ENCODE data around the gene KRTAP4-16. TPM values are rescaled to one million over a fixed set of nuclear protein-coding genes. Genes with fewer than 3 reads are reported as not detected.
"Not testable (repeated sequence)": the region's sequence is repeated elsewhere in the genome, so short reads cannot be mapped to it uniquely, and the experiment has no call there.

Gene KRTAP4-16
- total RNA-seq, 2 experiments from 2014 or later, result not detected

- no peaks in the 10 kb centered on the region for H3K9me3 Mint-ChIP-seq
- peaks cover 2% of the 10 kb centered on the region for H3K4me1 Mint-ChIP-seq
- DNase-seq, result no peak
- H3K27ac Mint-ChIP-seq, result no peak overlapping the region
- no peaks in the 10 kb centered on the region for H3K36me3 Mint-ChIP-seq
- H3K27me3 Mint-ChIP-seq, result no peaks in the 10 kb centered on the region
- H3K4me3 Mint-ChIP-seq, result no peak overlapping the region
These were observed 34.7 kb downstream of the KRTAP4-16 start for GRCh38 chr17:41067281-41067680.

- no peaks in the 10 kb centered on the region for H3K9me3 Mint-ChIP-seq
- DNase-seq, result no peak
- no peak within 1 kb of the TSS for H3K4me3 Mint-ChIP-seq
- no peak within 1 kb of the TSS for H3K27ac Mint-ChIP-seq
- no peaks in the 10 kb centered on the region for H3K36me3 Mint-ChIP-seq
- peaks cover 4% of the 10 kb centered on the region for H3K27me3 Mint-ChIP-seq
- peaks cover 2% of the 10 kb centered on the region for H3K4me1 Mint-ChIP-seq
These were observed 36.0 kb downstream of the KRTAP4-16 start, which contains the start of gene KRTAP2-4 for GRCh38 chr17:41065829-41066624. TSS of gene KRTAP2-4 (minus strand) at chr17:41065879. CDS start at chr17:41065845, 34 bp downstream.

GRCh38 chr17:41065016-41065689 is 36.9 kb downstream of the KRTAP4-16 start:
- H3K27ac Mint-ChIP-seq, H3K9me3 Mint-ChIP-seq, DNase-seq, H3K4me3 Mint-ChIP-seq, H3K4me1 Mint-ChIP-seq, H3K36me3 Mint-ChIP-seq: not testable (repeated sequence)
- peaks cover 13% of the 10 kb centered on the region for H3K27me3 Mint-ChIP-seq

- Mint-ChIP-seq H3K27me3 (peaks cover 17% of the 10 kb centered on the region), H3K4me1 (peaks cover 2% of the 10 kb centered on the region), H3K27ac (no peak overlapping the region), H3K4me3 (no peak overlapping the region), H3K36me3 (no peaks in the 10 kb centered on the region), H3K9me3 (no peaks in the 10 kb centered on the region)
- no peak for DNase-seq
These were observed 37.7 kb downstream of the KRTAP4-16 start for GRCh38 chr17:41064301-41064700.

GRCh38 chr17:41063449-41063848 is 38.6 kb downstream of the KRTAP4-16 start:
- no peak for DNase-seq
- no peaks in the 10 kb centered on the region for H3K4me1 Mint-ChIP-seq
- H3K4me3 Mint-ChIP-seq, result no peak overlapping the region
- no peaks in the 10 kb centered on the region for H3K36me3 Mint-ChIP-seq
- peaks cover 21% of the 10 kb centered on the region for H3K27me3 Mint-ChIP-seq
- no peak overlapping the region for H3K27ac Mint-ChIP-seq
- no peaks in the 10 kb centered on the region for H3K9me3 Mint-ChIP-seq

GRCh38 chr17:41061964-41062363 is 40.0 kb downstream of the KRTAP4-16 start:
- H3K9me3 Mint-ChIP-seq, result no peaks in the 10 kb centered on the region
- H3K36me3 Mint-ChIP-seq, result no peaks in the 10 kb centered on the region
- no peaks in the 10 kb centered on the region for H3K4me1 Mint-ChIP-seq
- DNase-seq, result no peak
- H3K27me3 Mint-ChIP-seq, result peaks cover 30% of the 10 kb centered on the region
- H3K4me3 Mint-ChIP-seq, result no peak overlapping the region
- H3K27ac Mint-ChIP-seq, result no peak overlapping the region

- H3K4me1 Mint-ChIP-seq, result no peaks in the 10 kb centered on the region
- H3K36me3 Mint-ChIP-seq, result no peaks in the 10 kb centered on the region
- H3K4me3 Mint-ChIP-seq, result no peak within 1 kb of the TSS
- H3K27me3 Mint-ChIP-seq, result peaks cover 30% of the 10 kb centered on the region
- no peak for DNase-seq
- H3K9me3 Mint-ChIP-seq, result no peaks in the 10 kb centered on the region
- H3K27ac Mint-ChIP-seq, result no peak within 1 kb of the TSS
These were observed 41.9 kb downstream of the KRTAP4-16 start, which contains the start of gene KRTAP2-3 for GRCh38 chr17:41060052-41060604. TSS of gene KRTAP2-3 (minus strand) at chr17:41060114. CDS start at chr17:41060050, 64 bp downstream.

GRCh38 chr17:41059276-41060051 is 42.5 kb downstream of the KRTAP4-16 start:
- H3K27me3 Mint-ChIP-seq, result peaks cover 30% of the 10 kb centered on the region
- not testable (repeated sequence) for H3K4me3 Mint-ChIP-seq, H3K36me3 Mint-ChIP-seq, H3K27ac Mint-ChIP-seq, H3K9me3 Mint-ChIP-seq, H3K4me1 Mint-ChIP-seq, DNase-seq

GRCh38 chr17:41058741-41059140 is 43.3 kb downstream of the KRTAP4-16 start:
- H3K27ac Mint-ChIP-seq, result no peak overlapping the region
- H3K27me3 Mint-ChIP-seq, result peaks cover 30% of the 10 kb centered on the region
- no peak overlapping the region for H3K4me3 Mint-ChIP-seq
- no peaks in the 10 kb centered on the region for H3K9me3 Mint-ChIP-seq
- H3K36me3 Mint-ChIP-seq, result no peaks in the 10 kb centered on the region
- no peaks in the 10 kb centered on the region for H3K4me1 Mint-ChIP-seq
- DNase-seq, result no peak

GRCh38 chr17:41057547-41057946 is 44.5 kb downstream of the KRTAP4-16 start:
- H3K27ac Mint-ChIP-seq, result no peak overlapping the region

GRCh38 chr17:41055130-41055529 is 46.9 kb downstream of the KRTAP4-16 start, which contains the start of gene KRTAP2-2:
TSS of gene KRTAP2-2 (minus strand) at chr17:41055230. CDS start at chr17:41055211, 19 bp downstream.
- peaks cover 17% of the 10 kb centered on the region for H3K27me3 Mint-ChIP-seq
- H3K27ac Mint-ChIP-seq, H3K36me3 Mint-ChIP-seq, DNase-seq, H3K9me3 Mint-ChIP-seq, H3K4me3 Mint-ChIP-seq, H3K4me1 Mint-ChIP-seq: not testable (repeated sequence)

More at GRCh38 chr17:41057547-41057946, 44.5 kb downstream of the KRTAP4-16 start:
- Mint-ChIP-seq H3K27me3 (peaks cover 30% of the 10 kb centered on the region), H3K4me1 (no peaks in the 10 kb centered on the region), H3K36me3 (no peaks in the 10 kb centered on the region), H3K4me3 (no peak overlapping the region), H3K9me3 (no peaks in the 10 kb centered on the region)
- DNase-seq, result no peak

- not testable (repeated sequence) for DNase-seq, H3K4me3 Mint-ChIP-seq, H3K36me3 Mint-ChIP-seq, H3K9me3 Mint-ChIP-seq, H3K4me1 Mint-ChIP-seq, H3K27ac Mint-ChIP-seq
- peaks cover 19% of the 10 kb centered on the region for H3K27me3 Mint-ChIP-seq
These were observed 47.5 kb downstream of the KRTAP4-16 start for GRCh38 chr17:41054556-41054955.

- H3K9me3 Mint-ChIP-seq, result no peaks in the 10 kb centered on the region
- H3K4me3 Mint-ChIP-seq, result no peak overlapping the region
- no peaks in the 10 kb centered on the region for H3K36me3 Mint-ChIP-seq
- H3K27me3 Mint-ChIP-seq, result peaks cover 14% of the 10 kb centered on the region
- DNase-seq, result no peak
- H3K27ac Mint-ChIP-seq, result no peak overlapping the region
- H3K4me1 Mint-ChIP-seq, result no peaks in the 10 kb centered on the region
These were observed 48.0 kb downstream of the KRTAP4-16 start for GRCh38 chr17:41054025-41054424.

- Mint-ChIP-seq H3K27ac (no peak overlapping the region), H3K9me3 (no peaks in the 10 kb centered on the region), H3K27me3 (peaks cover 23% of the 10 kb centered on the region), H3K4me3 (no peak overlapping the region), H3K4me1 (no peaks in the 10 kb centered on the region), H3K36me3 (no peaks in the 10 kb centered on the region)
- no peak for DNase-seq
These were observed 49.4 kb downstream of the KRTAP4-16 start for GRCh38 chr17:41052566-41052965.
